Lung (tissue), 12 donors: ENCODE measurements around the gene ATF6B. TPM values are rescaled to one million over a fixed set of nuclear protein-coding genes. Genes with fewer than 3 reads are reported as not detected.

Source experiments
- ATAC-seq: fragments of 200-7000 bp; cut with Tn5 transposase; one replicate; pipeline ENCODE4 v1.9.1; 2020; ENCODE audit warnings: moderate number of reproducible peaks; ENCODE audit not compliant: insufficient read depth, low FRiP score
- DNase-seq, 3 donors: peaks; one replicate each; pipeline ENCODE4 v3.0.0-alpha.2; 2013 to 2017
- H3K27ac ChIP-seq, 2 donors: one replicate each; pipeline ENCODE4 v1.5.1; 2013; ENCODE audit warnings: mild to moderate bottlenecking in 2 of 2, moderate library complexity in 2 of 2, control low read depth in 1 of 2, inconsistent platforms in 1 of 2, low read depth in 1 of 2, low read length in 1 of 2
- H3K27me3 ChIP-seq, 3 donors: one replicate each; pipeline ENCODE4 v1.5.1; 2013; ENCODE audit warnings: low read length in 2 of 3; ENCODE audit not compliant: control insufficient read depth in 3 of 3, insufficient read depth in 3 of 3
- H3K36me3 ChIP-seq, 4 donors: one replicate each; pipeline ENCODE4 v1.5.1; 2013; ENCODE audit warnings: low read length in 4 of 4, mild to moderate bottlenecking in 1 of 4, moderate library complexity in 1 of 4; ENCODE audit not compliant: control insufficient read depth in 4 of 4, insufficient read depth in 4 of 4
- H3K4me1 ChIP-seq, 5 donors: one replicate each; pipeline ENCODE4 v1.5.1; 2013; ENCODE audit warnings: low read length in 5 of 5, mild to moderate bottlenecking in 2 of 5, moderate library complexity in 1 of 5; ENCODE audit not compliant: control insufficient read depth in 5 of 5, insufficient read depth in 5 of 5
- H3K4me3 ChIP-seq: one replicate; pipeline ENCODE4 v1.5.1; 2013; ENCODE audit warnings: mild to moderate bottlenecking, control low read depth, moderate library complexity
- H3K9ac ChIP-seq, 2 donors: one replicate each; pipeline ENCODE4 v1.5.1; 2013; ENCODE audit warnings: low read length in 2 of 2, control low read depth in 1 of 2; ENCODE audit not compliant: insufficient read depth in 1 of 2
- H3K9me3 ChIP-seq, 4 donors: one replicate each; pipeline ENCODE4 v1.5.1; 2013; ENCODE audit warnings: low read length in 3 of 4, mild to moderate bottlenecking in 1 of 4, moderate library complexity in 1 of 4; ENCODE audit not compliant: control insufficient read depth in 4 of 4, insufficient read depth in 3 of 4
- WGBS, 2 donors: extraction: QIAGEN DNeasy Blood & Tissue Kit; methylation state at CpG; one replicate each; pipeline ENCODE4 v1.1.7; 2013; 5-methylcytosine and 5-hydroxymethylcytosine counted together
- polyA plus RNA-seq, 2 donors: library from polyadenylated mRNA; stranded (reverse); fragments of 200-250 nt; gene quantifications; one replicate each; pipeline ENCODE4 v1.2.1, GENCODE V29; 2013
- total RNA-seq, 2 donors: library from RNA; depleted of rRNA in 1 of 2; stranded (reverse); fragments of >200 nt in 1 of 2; gene quantifications; one replicate each; pipeline ENCODE4 v1.2.1, GENCODE V29; 2014 to 2021
- TF ChIP-seq, protein P1 (sequence below): IDR thresholded peaks from 2 replicates; pipeline ENCODE4 v1.5.1; 2012; ENCODE audit warnings: mild to moderate bottlenecking; ENCODE audit errors: control extremely low read depth, extremely low read depth
- donor health status: control.
- donor health status: control.
- donor health status: Bipolar disorder and iron deficiency.
- donor health status: healthy.
- donor health status: DM: yes; HTN: yes; CAD: no.

The ATF6B gene
- total and polyA plus RNA-seq, 4 donors: 50.1 to 101 (median 62.4) TPM

DNA sequence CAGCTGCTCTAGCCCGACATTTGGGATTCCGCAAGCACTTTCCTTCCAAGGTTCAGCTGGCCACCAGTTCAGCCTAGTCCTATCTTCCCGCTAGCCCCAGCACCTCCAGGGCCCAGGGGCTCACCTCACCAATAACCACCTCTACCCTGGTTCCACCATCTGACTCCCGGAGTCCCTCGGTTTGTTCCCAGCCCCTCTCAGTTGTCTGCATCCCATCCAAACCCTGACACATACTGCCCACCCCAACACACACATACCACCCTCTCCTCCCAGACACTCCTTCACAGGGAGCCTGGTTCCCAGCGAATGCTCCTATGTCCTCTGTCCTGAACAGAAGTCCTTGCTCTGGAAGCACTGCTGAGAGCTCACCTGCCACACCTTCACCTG, 19.3 kb downstream of the ATF6B start:
- ATAC-seq (no peak), DNase-seq (no peak)
- 38 to 45% methylated on average over 6 of the region's 6 CpGs for WGBS, 2 donors
- TF ChIP-seq, protein P1, sequence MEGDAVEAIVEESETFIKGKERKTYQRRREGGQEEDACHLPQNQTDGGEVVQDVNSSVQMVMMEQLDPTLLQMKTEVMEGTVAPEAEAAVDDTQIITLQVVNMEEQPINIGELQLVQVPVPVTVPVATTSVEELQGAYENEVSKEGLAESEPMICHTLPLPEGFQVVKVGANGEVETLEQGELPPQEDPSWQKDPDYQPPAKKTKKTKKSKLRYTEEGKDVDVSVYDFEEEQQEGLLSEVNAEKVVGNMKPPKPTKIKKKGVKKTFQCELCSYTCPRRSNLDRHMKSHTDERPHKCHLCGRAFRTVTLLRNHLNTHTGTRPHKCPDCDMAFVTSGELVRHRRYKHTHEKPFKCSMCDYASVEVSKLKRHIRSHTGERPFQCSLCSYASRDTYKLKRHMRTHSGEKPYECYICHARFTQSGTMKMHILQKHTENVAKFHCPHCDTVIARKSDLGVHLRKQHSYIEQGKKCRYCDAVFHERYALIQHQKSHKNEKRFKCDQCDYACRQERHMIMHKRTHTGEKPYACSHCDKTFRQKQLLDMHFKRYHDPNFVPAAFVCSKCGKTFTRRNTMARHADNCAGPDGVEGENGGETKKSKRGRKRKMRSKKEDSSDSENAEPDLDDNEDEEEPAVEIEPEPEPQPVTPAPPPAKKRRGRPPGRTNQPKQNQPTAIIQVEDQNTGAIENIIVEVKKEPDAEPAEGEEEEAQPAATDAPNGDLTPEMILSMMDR: no peak
- Histone ChIP-seq H3K27ac (peak overlapping the region; percentile 27 to 90), H3K27me3 (peaks cover 0 to 14% (median 0%) of the 10 kb centered on the region in 3 donors), H3K4me3 (peak overlapping the region; percentile 49), H3K36me3 (peaks cover 0 to 5% (median 0%) of the 10 kb centered on the region in 4 donors), H3K9me3 (no peaks in the 10 kb centered on the region), H3K9ac (no peak overlapping the region), H3K4me1 (peaks cover 11 to 50% (median 35%) of the 10 kb centered on the region in 5 donors)

DNA sequence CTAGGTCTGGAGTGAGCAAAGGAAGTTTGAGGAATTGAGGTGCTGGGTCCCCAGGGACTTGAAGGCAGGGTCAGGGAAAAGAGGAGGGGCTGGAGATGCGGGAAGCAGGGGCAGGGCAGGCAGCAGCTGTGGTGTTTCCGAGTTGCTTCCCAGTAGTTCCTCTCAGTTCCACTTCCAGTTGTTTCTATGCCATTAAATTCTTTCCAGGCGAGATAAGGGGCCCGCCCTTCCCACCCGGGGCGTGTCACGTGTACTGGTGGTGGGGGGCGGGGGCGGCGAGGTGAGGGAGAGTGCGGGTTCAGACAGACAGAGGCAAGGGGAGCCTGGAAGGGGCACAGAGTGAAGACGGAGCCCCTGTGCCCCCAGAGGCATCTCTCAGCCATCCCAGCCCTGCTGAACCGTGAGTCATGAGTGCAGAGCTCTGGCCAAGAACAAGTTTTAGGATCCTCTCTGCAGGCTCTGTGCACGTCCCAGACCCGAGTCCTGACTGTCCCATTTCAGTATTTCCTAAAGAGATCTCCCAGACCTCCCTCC, 19.9 kb downstream of the ATF6B start:
- peak overlapping the region; percentile 27 to 90 for H3K27ac ChIP-seq
- H3K27me3 ChIP-seq: peaks cover 0 to 14% (median 0%) of the 10 kb centered on the region in 3 donors
- peaks cover 9 to 44% (median 29%) of the 10 kb centered on the region in 5 donors for H3K4me1 ChIP-seq
- peaks cover 0 to 3% (median 0%) of the 10 kb centered on the region in 4 donors for H3K36me3 ChIP-seq
- H3K9ac ChIP-seq: peak overlapping the region in 1 of 2 donors; percentile 2
- ATAC-seq (peak; percentile 50), DNase-seq (peak; percentile 82 to 85 (median 82))
- 3 to 8% methylated on average over 15 of the region's 15 CpGs for WGBS, 2 donors
- H3K4me3 ChIP-seq: peak overlapping the region; percentile 49
- TF ChIP-seq, protein P1: no peak
- no peaks in the 10 kb centered on the region for H3K9me3 ChIP-seq

DNA sequence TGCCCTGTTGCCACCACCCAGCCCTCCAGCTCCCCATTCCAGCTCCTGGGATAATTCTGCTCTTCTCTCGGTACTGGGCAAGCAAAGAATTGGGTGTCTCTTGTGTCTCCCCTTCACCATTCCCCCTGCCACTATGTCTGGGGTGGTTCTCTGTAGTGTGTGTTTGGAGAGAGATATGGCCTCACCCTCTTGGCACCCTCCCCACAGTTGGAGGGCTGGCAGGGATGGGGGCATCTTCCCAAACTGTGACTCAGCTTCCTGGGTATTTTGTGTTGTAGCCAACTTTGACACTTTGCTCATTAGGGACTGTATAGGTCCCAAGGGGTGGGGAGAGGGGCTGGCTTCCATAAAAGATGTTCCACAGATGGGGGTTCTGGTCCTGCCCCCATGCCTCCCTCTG, 20.6 kb downstream of the ATF6B start:
- DNase-seq (no peak), ATAC-seq (peak; percentile 12)
- H3K9me3 ChIP-seq: no peaks in the 10 kb centered on the region
- H3K27ac ChIP-seq: peak overlapping the region; percentile 10 to 83
- H3K4me3 ChIP-seq: no peak overlapping the region
- peak overlapping the region in 1 of 2 donors; percentile 2 for H3K9ac ChIP-seq
- peaks cover 9 to 40% (median 28%) of the 10 kb centered on the region in 5 donors for H3K4me1 ChIP-seq
- H3K36me3 ChIP-seq: no peaks in the 10 kb centered on the region
- TF ChIP-seq, protein P1: no peak
- WGBS, 2 donors: 58 to 80% methylated on average over 1 of the region's 1 CpG
- H3K27me3 ChIP-seq: peaks cover 0 to 14% (median 0%) of the 10 kb centered on the region in 3 donors
